Activated naive CD8-positive, alpha-beta T cell treated with anti-CD3 and anti-CD28 coated beads for 36 hours (primary cell): ENCODE data around the gene CAPN14. TPM values are rescaled to one million over a fixed set of nuclear protein-coding genes. Genes with fewer than 3 reads are reported as not detected.
A peak's percentile ranks its signal among the peaks of the same experiment; 100 is the strongest.

Source experiments
- DNase-seq: peaks from one replicate; pipeline ENCODE4 v3.0.0; 2021
- H3K27ac Mint-ChIP-seq: one replicate; pipeline ENCODE4 v1.8.0; 2022; ENCODE audit warnings: mild to moderate bottlenecking, moderate library complexity, mixed read lengths
- H3K27me3 Mint-ChIP-seq: one replicate; pipeline ENCODE4 v1.8.0; 2022; ENCODE audit warnings: mild to moderate bottlenecking, mixed read lengths
- H3K36me3 Mint-ChIP-seq: one replicate; pipeline ENCODE4 v1.8.0; 2021; ENCODE audit warnings: mild to moderate bottlenecking, mixed read lengths
- H3K4me1 Mint-ChIP-seq: one replicate; pipeline ENCODE4 v1.8.0; 2021; ENCODE audit warnings: mixed read lengths
- H3K4me3 Mint-ChIP-seq: one replicate; pipeline ENCODE4 v1.8.0; 2022; ENCODE audit warnings: mild to moderate bottlenecking, moderate library complexity, mixed read lengths
- H3K9me3 Mint-ChIP-seq: one replicate; pipeline ENCODE4 v1.8.0; 2022; ENCODE audit warnings: mixed read lengths
- total RNA-seq, 2 experiments: library from RNA; stranded (reverse); gene quantifications; one replicate each; pipeline ENCODE4 v1.2.3, GENCODE V29; 2021

Gene CAPN14
- total RNA-seq, 2 experiments from 2014 or later, result 0.42 to 0.49 TPM

DNA sequence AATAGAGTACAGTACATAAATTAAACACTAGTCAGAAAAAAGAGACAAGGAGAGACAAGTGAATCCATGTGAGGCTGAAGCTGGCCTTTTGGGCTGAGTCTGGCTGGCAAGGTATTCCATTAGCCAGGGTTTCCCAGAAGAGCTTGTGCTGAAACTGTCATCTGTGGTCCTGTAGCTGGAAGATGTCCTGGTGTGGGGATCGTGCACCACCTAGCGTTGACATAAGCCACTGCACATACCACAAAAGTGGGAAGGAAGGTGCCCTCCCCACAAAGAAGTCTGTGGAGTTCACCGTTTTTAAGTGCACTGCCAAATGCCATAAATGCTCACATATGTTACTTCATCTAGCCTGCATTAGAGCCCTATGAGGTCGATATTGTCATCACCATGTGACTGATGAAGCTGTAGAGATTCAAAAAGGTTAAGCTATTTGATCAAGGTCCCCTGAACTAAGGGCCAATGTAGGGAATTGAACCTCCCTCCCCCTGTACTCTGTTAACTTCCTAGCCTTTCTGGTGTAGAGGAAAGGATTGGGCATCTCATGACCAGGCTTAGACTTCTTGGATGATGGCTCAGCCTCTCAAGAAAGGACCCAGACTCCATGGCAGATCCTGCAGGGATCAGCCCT lies 47.1 kb downstream of the CAPN14 start:
- H3K9me3 Mint-ChIP-seq, result no peaks in the 10 kb centered on the region
- no peaks in the 10 kb centered on the region for H3K36me3 Mint-ChIP-seq
- H3K4me3 Mint-ChIP-seq, result no peak overlapping the region
- H3K4me1 Mint-ChIP-seq, result peaks cover 4% of the 10 kb centered on the region
- peaks cover 4% of the 10 kb centered on the region for H3K27me3 Mint-ChIP-seq
- DNase-seq, result peak; percentile 42
- no peak overlapping the region for H3K27ac Mint-ChIP-seq

DNA sequence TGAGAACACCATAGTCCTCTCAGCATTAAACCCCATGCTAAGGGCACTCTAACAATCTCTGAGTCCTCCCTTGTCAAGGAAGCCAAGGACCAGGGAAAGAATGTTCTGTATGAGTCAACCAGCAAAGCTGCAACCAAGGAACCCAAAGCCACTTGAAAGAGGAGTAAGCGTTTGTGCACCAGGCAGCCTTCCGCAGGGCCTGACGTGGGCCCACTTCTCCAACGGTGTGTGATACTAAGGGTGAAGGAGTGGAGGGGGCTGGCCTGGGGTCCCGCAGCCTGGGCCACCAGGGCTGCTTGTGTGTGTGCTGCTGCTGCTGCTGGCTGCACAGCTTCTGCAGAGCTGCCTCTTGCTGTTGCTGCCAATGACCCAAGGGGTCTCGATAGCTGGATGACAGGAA lies 49.0 kb downstream of the CAPN14 start:
- Mint-ChIP-seq H3K27me3 (peaks cover 4% of the 10 kb centered on the region), H3K27ac (no peak overlapping the region), H3K36me3 (no peaks in the 10 kb centered on the region), H3K4me1 (peaks cover 4% of the 10 kb centered on the region), H3K4me3 (no peak overlapping the region), H3K9me3 (no peaks in the 10 kb centered on the region)
- DNase-seq, result no peak

DNA sequence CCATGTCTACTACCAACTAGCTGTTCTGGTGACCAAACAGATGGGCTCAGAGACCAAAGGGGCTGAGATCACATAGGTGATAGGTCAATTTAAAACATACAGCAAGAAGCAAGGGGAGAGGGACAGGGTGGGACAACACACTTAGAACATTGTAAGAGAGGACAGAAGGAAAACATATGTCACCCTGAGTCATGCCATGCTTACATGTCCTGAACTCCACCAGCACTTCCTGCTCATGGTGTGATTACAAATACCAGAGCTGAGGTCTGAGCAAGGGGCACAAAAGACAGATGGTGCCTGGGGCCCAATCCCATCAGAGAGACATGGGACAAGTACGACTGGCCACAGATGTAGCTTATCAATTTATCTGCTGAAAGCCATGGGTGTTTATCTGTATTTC lies 50.4 kb downstream of the CAPN14 start:
- no peaks in the 10 kb centered on the region for H3K9me3 Mint-ChIP-seq
- H3K4me3 Mint-ChIP-seq, result no peak overlapping the region
- no peak overlapping the region for H3K27ac Mint-ChIP-seq
- peaks cover 4% of the 10 kb centered on the region for H3K27me3 Mint-ChIP-seq
- H3K4me1 Mint-ChIP-seq, result peaks cover 4% of the 10 kb centered on the region
- H3K36me3 Mint-ChIP-seq, result no peaks in the 10 kb centered on the region
- DNase-seq, result no peak

DNA sequence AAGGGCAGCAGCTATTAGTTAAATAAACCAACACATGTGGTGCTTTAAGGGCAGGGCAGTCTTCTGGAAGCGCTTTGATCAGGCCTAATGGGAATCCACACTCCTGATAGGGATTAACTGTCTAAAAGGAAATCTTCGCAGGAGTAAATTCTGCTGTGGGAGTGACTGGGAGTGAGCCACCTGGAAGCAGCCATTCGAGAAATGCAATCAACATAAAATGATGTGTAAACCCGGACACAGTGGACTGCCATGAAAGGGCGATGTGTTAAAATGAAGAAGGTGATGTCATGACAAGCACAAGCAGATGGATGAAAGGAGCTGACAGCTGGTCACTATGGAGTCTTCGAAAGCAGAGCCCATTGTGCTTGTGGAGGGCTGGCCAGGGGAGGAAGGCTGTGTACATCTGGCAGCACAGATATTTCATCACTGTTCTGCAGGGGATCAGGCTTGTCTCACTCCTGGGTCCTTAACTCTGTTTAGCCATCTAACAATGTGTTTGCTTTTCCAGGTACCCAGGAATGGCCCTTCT lies 54.2 kb downstream of the CAPN14 start:
- Mint-ChIP-seq H3K36me3 (no peaks in the 10 kb centered on the region), H3K9me3 (no peaks in the 10 kb centered on the region), H3K27me3 (peaks cover 4% of the 10 kb centered on the region), H3K4me3 (no peak overlapping the region), H3K27ac (no peak overlapping the region), H3K4me1 (no peaks in the 10 kb centered on the region)
- DNase-seq, result no peak

DNA sequence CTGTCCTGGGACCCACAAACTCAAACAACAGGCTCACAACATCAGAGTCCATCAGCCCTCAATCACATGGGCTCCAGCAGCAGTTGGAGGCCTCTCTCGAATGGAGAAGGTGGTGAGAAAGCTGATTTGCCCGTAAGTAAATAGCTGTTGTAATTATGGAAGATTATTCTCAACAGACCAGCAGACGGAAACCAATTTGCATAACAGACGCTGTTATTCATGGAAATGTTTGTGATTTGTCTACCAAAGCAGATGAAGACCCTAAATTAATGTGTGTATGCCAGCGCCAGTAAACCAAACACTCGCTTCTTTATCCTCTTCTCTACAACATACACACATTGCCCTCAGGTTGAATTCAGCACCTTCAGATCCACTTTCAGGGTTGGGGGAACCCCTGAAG lies 55.7 kb downstream of the CAPN14 start:
- Mint-ChIP-seq H3K4me3 (no peak overlapping the region), H3K9me3 (no peaks in the 10 kb centered on the region), H3K36me3 (no peaks in the 10 kb centered on the region), H3K27ac (no peak overlapping the region), H3K4me1 (no peaks in the 10 kb centered on the region), H3K27me3 (peaks cover 4% of the 10 kb centered on the region)
- DNase-seq, result no peak

DNA sequence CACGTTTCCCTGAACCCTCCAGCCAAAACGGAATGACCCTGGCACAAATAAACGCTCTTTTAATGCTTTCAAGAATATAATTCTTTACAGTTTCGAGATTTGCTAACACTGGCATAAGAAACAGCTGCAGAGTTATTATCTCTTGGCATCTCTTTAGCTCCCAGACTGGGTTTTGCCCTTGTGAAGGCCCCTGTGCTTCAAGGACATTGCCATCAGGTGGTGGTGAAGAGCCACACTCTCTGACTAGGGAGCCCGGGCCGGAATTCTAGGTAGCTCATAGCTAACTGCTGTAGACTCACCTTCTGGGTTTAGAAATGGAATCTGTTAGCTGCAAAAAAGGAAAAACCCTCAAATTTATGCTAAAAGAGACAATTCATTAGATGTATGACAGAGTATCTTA lies 65.8 kb downstream of the CAPN14 start:
- Mint-ChIP-seq H3K4me1 (no peaks in the 10 kb centered on the region), H3K4me3 (no peak overlapping the region), H3K27me3 (peaks cover 3% of the 10 kb centered on the region), H3K9me3 (no peaks in the 10 kb centered on the region), H3K36me3 (no peaks in the 10 kb centered on the region), H3K27ac (no peak overlapping the region)
- no peak for DNase-seq

DNA sequence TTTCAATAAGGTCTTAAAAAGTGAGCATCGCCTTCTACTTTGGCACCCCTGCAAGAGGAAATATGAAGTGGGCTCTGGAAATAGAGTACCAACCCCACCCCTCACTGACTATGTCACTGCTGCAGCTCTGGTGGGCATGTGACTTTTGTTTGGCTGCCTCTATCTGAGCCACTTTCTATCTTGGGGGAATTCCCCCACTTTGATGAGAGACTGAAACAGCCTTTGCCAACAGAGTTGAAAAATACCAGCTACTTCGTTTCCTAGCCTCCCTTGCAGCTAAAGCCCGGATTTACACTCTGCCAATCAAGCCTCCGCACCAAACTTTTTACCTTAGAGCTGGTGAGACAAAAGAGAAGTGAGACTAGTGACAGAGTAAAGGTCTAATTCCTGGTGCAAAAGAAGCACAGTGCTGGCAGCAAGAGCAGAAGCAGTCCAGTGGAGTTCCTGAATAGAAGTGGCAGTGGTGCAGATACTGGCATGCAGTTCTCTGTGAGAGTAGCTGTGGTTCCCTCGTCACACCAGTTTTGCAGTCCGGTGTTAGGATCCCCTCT lies 67.1 kb downstream of the CAPN14 start:
- H3K36me3 Mint-ChIP-seq, result no peaks in the 10 kb centered on the region
- H3K4me1 Mint-ChIP-seq, result no peaks in the 10 kb centered on the region
- no peak for DNase-seq
- H3K27me3 Mint-ChIP-seq, result peaks cover 3% of the 10 kb centered on the region
- H3K9me3 Mint-ChIP-seq, result no peaks in the 10 kb centered on the region
- no peak overlapping the region for H3K27ac Mint-ChIP-seq
- no peak overlapping the region for H3K4me3 Mint-ChIP-seq

DNA sequence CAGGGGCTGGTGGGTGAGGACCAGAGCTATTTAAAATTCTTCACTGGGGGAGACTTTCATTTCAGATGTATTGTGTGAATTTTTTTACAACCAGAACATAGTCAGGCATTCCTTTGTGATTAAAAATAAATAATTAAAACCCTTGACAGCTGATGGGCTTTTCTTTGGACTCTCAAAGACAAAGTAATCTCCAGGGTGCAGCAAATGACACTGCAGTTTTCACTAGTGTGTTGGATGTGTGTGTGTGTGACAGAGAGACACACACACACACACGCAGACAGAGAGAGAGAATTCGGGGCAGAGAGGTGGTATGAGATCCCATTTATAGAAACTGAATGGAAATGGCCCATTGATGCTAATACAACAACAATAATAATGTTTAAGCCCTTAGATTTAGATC lies 68.8 kb downstream of the CAPN14 start:
- no peaks in the 10 kb centered on the region for H3K4me1 Mint-ChIP-seq
- peaks cover 3% of the 10 kb centered on the region for H3K27me3 Mint-ChIP-seq
- no peaks in the 10 kb centered on the region for H3K9me3 Mint-ChIP-seq
- no peak for DNase-seq
- H3K36me3 Mint-ChIP-seq, result no peaks in the 10 kb centered on the region
- H3K4me3 Mint-ChIP-seq, result no peak overlapping the region
- H3K27ac Mint-ChIP-seq, result no peak overlapping the region

DNA sequence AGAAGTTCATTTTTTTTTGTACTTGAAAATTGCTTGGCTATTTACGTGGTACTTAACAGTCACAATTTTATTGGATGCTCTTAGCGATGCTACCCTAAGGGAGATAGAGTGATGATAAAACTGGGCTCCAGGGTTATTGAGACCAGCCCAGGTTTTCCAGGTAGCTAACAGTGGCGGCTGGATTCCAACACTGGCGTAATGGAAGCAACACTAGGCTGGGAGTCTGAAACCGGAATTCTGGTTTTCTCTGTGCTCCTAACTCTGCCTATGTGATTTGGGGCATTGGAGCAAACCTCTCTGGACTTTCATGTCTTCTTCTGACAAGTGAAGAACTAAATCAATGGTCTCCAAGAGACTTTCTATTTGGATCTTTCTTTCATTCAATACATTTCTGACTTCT lies 69.7 kb downstream of the CAPN14 start:
- H3K36me3 Mint-ChIP-seq, result no peaks in the 10 kb centered on the region
- no peak overlapping the region for H3K4me3 Mint-ChIP-seq
- no peaks in the 10 kb centered on the region for H3K9me3 Mint-ChIP-seq
- peaks cover 3% of the 10 kb centered on the region for H3K27me3 Mint-ChIP-seq
- H3K27ac Mint-ChIP-seq, result no peak overlapping the region
- no peaks in the 10 kb centered on the region for H3K4me1 Mint-ChIP-seq
- no peak for DNase-seq

DNA sequence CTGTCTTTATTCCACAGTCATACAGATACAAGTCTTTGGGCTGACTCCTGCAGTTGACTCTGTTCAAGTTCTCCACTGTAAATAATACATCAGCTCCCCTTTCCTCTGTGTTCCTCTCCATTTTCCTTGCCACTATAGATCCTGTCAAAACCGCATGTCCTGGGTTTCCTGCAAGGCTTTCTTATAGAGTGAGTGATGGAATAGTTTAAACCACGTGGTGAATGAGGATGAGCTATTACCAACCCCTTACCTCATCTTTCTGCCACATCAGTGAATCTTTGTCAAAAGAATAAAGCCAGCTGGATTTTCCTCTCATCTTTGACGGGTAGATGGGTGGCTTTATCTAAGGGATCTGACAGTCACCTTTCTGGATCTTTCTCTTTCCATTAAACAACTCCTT lies 75.2 kb downstream of the CAPN14 start:
- Mint-ChIP-seq H3K27me3 (peaks cover 20% of the 10 kb centered on the region), H3K36me3 (no peaks in the 10 kb centered on the region), H3K4me3 (no peak overlapping the region), H3K4me1 (peaks cover 1% of the 10 kb centered on the region), H3K27ac (no peak overlapping the region), H3K9me3 (no peaks in the 10 kb centered on the region)
- no peak for DNase-seq

DNA sequence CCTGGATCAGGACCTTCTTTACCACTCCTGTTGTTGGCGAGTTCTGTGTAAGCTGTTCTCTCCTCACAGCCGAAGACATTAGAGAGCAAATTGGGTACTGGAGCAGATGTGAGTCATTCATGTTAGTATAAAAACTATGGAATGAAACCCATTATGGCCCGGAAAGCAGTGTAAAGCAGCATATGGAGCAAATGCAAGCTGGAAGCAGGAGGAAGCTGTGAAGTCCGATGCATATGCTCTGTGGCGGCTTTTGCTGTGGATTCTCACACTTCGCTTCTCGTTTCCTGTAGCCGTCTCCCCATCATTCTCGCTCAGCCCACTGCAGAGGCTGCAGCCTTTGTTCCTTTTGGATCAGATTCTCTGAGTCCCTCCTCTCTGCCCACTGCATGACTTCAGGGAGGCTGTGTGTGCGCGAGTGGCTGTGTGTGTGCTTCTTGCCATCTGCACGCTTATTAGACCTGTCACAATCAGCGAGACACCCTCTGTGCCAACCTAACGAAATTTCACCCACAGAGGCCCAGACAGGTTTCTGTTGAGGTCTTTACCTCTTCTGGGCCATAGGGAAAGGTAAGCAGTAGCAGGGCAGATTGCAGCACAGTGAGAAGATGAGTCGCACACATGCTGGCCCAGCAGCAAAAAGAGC lies 75.8 kb downstream of the CAPN14 start:
- no peaks in the 10 kb centered on the region for H3K9me3 Mint-ChIP-seq
- no peaks in the 10 kb centered on the region for H3K36me3 Mint-ChIP-seq
- H3K27ac Mint-ChIP-seq, result no peak overlapping the region
- H3K4me3 Mint-ChIP-seq, result no peak overlapping the region
- DNase-seq, result no peak
- H3K27me3 Mint-ChIP-seq, result peaks cover 26% of the 10 kb centered on the region
- H3K4me1 Mint-ChIP-seq, result peaks cover 7% of the 10 kb centered on the region

DNA sequence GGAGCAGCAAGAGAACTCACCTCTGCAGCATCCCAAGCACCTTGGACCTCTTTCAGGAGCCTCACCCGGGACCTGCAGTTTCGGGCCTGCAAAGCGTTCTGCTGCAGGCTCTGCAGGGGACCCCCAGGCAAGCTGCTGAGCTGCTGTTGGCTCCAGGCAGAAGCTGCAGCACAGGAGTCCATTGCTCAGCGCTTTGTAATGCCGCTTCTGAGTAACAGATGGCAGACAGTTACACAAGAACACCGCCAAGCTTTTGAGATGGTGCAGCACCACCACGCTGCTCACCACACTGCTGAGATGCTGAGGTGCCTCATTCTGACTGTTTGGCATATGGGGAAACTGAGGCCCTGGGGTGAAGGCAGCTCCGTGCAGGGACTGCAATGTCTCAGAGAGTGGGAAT lies 77.2 kb downstream of the CAPN14 start:
- no peak for DNase-seq
- Mint-ChIP-seq H3K36me3 (no peaks in the 10 kb centered on the region), H3K9me3 (no peaks in the 10 kb centered on the region), H3K27me3 (peaks cover 40% of the 10 kb centered on the region), H3K4me1 (peaks cover 8% of the 10 kb centered on the region), H3K4me3 (no peak overlapping the region), H3K27ac (no peak overlapping the region)

DNA sequence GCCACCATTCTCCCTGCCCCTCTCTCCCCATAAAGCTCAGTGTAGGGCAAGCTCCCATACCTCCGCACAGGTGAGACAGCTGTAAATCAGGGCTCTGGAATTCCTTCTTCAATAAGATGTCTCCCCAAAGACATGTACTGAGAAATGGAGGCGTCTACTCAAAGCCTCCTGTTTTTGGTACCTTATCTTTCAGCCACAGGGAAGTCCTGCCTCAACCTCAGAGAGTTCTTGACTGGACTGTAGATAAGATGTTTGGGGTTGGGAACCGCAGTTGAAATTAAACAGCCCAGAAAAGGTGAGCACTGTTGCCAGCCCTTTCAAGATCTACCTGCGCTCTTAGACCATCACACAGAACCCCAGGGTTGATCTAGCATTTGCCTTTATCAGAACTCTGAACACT lies 77.6 kb downstream of the CAPN14 start:
- H3K27me3 Mint-ChIP-seq, result peaks cover 45% of the 10 kb centered on the region
- H3K4me1 Mint-ChIP-seq, result peaks cover 8% of the 10 kb centered on the region
- no peaks in the 10 kb centered on the region for H3K9me3 Mint-ChIP-seq
- DNase-seq, result no peak
- no peaks in the 10 kb centered on the region for H3K36me3 Mint-ChIP-seq
- no peak overlapping the region for H3K4me3 Mint-ChIP-seq
- no peak overlapping the region for H3K27ac Mint-ChIP-seq

DNA sequence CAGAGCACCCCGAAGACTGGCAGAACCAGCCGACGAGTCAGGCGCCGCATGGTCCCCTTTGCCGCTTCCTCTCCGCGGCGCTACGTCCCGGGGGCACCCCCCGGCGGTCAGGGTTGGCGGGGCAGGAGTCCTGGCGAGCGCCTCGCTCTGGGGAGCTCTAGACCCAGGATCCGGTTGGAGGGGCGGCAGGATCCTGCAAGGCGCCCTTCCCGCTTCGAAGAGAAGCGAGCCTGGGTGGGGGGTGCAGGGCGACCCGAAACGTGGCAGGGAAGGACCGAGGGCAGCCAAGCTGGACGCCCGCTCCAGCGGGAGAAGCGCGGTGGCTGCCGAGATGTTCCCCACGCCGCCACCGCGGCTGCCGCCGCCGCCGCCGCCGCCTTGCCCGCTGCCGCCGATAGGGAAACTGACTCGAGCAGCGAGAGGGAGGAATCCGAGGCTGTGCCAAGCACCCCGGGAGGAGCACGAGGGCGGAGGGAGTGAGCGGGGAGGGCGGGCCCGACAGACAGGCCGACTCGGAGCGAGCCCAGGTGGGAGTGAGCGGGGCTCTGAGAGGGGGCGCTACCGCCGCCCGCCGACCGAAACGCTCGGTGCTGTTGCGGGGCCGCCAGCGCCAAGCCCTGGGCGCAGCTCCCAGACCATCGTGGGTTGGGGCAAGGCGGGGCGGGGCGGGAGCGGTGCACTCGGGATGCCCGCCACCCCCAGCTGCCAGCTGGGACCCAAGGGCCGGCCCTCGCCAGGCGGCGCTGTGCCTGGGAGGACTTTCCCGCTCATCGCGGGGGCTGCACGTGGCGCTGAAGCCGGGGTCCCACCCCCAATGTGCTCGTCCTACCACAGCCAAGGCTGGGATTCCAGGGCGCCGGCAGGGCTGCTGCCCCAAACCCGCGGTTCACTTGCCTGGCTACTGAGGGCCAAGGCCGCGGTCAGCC lies 79.0 kb downstream of the CAPN14 start, which contains the start of gene GALNT14:
GALNT14 (minus strand) TSS at position 404 of the 926 bp plus-strand sequence; CDS start at position 50, 354 bp downstream.
- no peaks in the 10 kb centered on the region for H3K9me3 Mint-ChIP-seq
- no peak within 1 kb of the TSS for H3K27ac Mint-ChIP-seq
- no peaks in the 10 kb centered on the region for H3K36me3 Mint-ChIP-seq
- peaks cover 8% of the 10 kb centered on the region for H3K4me1 Mint-ChIP-seq
- peaks cover 57% of the 10 kb centered on the region for H3K27me3 Mint-ChIP-seq
- H3K4me3 Mint-ChIP-seq, result peak within 1 kb of the TSS; percentile 72
- DNase-seq, result peak; percentile 68
